Activated CD4-positive, alpha-beta memory T cell treated with anti-CD3 and anti-CD28 coated beads, Interleukin-2, amount 10 ng/mL, durations not matched to agents 7 days and 5 days (primary cell): Measurements from ENCODE around the gene HIPK2. TPM values are rescaled to one million over a fixed set of nuclear protein-coding genes. Genes with fewer than 3 reads are reported as not detected.

Experiments
- CTCF ChIA-PET: fragments of 350-600 bp; sonication (Branson Sonifier 250); formaldehyde crosslinking; loops from one replicate; lab custom pipeline; 2021; ENCODE audit warnings: antibody characterized with exemption, inconsistent platforms; lab: Charles Lee
- POLR2A ChIA-PET: fragments of 350-600 bp; sonication (Branson Sonifier 250); formaldehyde crosslinking; loops from one replicate; lab custom pipeline; 2021; ENCODE audit warnings: antibody characterized with exemption; lab: Charles Lee
- DNase-seq: peaks from one replicate; pipeline ENCODE4 v3.0.0-alpha.2; 2020
- H3K27ac Mint-ChIP-seq: one replicate; pipeline ENCODE4 v1.8.0; 2021; ENCODE audit warnings: mild to moderate bottlenecking, mixed read lengths
- H3K27me3 Mint-ChIP-seq: one replicate; pipeline ENCODE4 v1.8.0; 2021; ENCODE audit warnings: mixed read lengths
- H3K36me3 Mint-ChIP-seq: one replicate; pipeline ENCODE4 v1.8.0; 2021; ENCODE audit warnings: low read depth, mixed read lengths
- H3K4me1 Mint-ChIP-seq: one replicate; pipeline ENCODE4 v1.8.0; 2021; ENCODE audit warnings: mixed read lengths
- H3K4me3 Mint-ChIP-seq: one replicate; pipeline ENCODE4 v1.8.0; 2021; ENCODE audit warnings: mild to moderate bottlenecking, mixed read lengths
- H3K9me3 Mint-ChIP-seq: one replicate; pipeline ENCODE4 v1.8.0; 2021; ENCODE audit warnings: mixed read lengths
- total RNA-seq, 2 experiments: library from RNA; stranded (reverse); gene quantifications; one replicate each; pipeline ENCODE4 v1.2.3, GENCODE V29; 2021

The HIPK2 gene
- total RNA-seq, 2 experiments from 2014 or later, result 24.0 to 25.2 TPM

DNA sequence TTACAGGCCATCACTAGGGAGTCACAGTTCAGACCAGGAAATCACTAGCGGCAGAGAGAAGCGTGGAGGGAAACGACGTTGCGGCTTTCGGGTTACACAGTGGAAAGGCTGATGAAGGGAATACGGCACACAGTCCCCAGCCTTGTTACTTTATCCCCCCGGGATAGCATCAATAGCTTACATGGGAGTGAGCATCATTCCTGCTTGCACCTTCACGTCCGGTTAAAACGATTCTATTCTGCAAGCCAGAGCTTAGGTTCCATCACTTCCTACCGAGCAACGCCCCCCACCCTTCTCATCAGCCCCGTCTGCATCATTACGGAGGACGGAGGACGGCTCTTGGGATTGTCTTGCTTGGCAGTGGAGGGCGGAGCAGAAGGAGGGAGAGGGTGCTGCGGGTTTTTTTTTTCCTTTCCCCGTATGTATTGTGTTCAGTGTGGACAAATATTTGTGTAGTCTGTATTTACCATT, 129.4 kb downstream of the HIPK2 start:
- Mint-ChIP-seq H3K4me3 (peak overlapping the region; percentile 18), H3K36me3 (no peaks in the 10 kb centered on the region), H3K27ac (peak overlapping the region; percentile 63), H3K4me1 (peaks cover 41% of the 10 kb centered on the region), H3K9me3 (no peaks in the 10 kb centered on the region), H3K27me3 (no peaks in the 10 kb centered on the region)
- ChIA-PET POLR2A (interaction anchor here (0.7 to 2.6 kb wide), 3 partner anchors 12 to 129 kb away, joined by 3 to 13 read pairs (median 3); partner anchors contain the start of gene HIPK2), CTCF (interaction anchor here (1.3 to 4.6 kb wide), 8 partner anchors 11 to 355 kb away, joined by 4 to 114 read pairs (median 20); partner anchors contain the start of gene HIPK2)
- no peak for DNase-seq

DNA sequence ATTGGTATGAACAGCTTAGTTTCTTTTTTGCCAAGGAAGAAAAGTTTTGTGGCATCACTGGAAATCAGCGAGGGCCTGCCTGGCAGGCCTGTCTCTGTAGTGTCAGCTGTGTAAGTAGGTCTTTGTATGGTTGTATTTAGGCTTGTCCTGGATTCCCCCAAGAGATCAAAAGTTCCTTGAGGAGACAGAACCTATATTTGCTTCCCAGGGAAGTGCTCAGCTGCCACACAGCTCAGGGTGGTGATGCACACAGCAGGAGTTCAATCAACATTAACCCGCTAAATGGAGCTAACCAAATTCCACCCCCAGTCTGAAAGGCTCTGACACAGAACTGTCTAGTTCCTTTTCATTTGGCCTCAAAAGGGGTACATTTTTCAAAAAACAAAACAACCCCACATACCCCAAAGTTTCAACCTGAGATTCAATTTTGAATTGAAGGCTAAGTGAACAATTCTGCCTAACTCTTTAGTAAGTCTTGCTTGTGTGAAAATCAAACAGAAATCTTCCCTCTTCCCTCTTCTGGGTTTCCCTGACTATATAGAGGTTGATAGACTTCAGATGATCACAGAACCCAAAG, 129.9 kb downstream of the HIPK2 start:
- no peak for DNase-seq
- CTCF ChIA-PET, result interaction anchor here (0.6 to 4.6 kb wide), 15 partner anchors 11 to 656 kb away, joined by 3 to 114 read pairs (median 4); partner anchors contain the start of gene HIPK2
- peaks cover 41% of the 10 kb centered on the region for H3K4me1 Mint-ChIP-seq
- no peaks in the 10 kb centered on the region for H3K9me3 Mint-ChIP-seq
- no peaks in the 10 kb centered on the region for H3K36me3 Mint-ChIP-seq
- POLR2A ChIA-PET, result interaction anchor here (1.0 to 2.6 kb wide), 6 partner anchors 12 to 353 kb away, joined by 3 to 13 read pairs (median 5); partner anchors contain the start of gene HIPK2
- H3K27ac Mint-ChIP-seq, result peak overlapping the region; percentile 63
- H3K27me3 Mint-ChIP-seq, result no peaks in the 10 kb centered on the region
- H3K4me3 Mint-ChIP-seq, result peak overlapping the region; percentile 18

DNA sequence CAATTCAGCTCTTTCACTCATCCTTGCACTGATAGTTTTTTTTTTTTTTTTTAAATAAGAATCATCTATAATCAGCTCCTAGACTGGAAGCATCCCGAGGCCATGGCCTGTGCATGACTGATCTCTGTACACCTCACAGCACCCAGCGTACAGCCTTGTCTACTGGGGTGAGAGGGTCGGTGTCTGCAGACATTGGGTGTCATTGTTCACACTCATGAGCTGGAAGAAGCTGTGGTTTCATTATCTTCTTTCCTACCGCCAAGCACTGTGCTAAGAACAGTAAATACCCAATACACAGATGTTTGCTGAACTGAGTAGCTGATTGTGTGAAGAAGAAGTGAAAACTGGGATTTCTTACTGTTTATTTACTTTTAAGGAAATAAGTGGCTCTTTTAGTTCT, 130.7 kb downstream of the HIPK2 start:
- no peaks in the 10 kb centered on the region for H3K27me3 Mint-ChIP-seq
- CTCF ChIA-PET, result interaction anchor here (0.6 to 4.6 kb wide), 25 partner anchors 10 to 657 kb away, joined by 3 to 114 read pairs (median 5); partner anchors contain the start of gene HIPK2
- H3K4me1 Mint-ChIP-seq, result peaks cover 42% of the 10 kb centered on the region
- H3K4me3 Mint-ChIP-seq, result no peak overlapping the region
- DNase-seq, result peak; percentile 26
- no peak overlapping the region for H3K27ac Mint-ChIP-seq
- H3K9me3 Mint-ChIP-seq, result no peaks in the 10 kb centered on the region
- H3K36me3 Mint-ChIP-seq, result no peaks in the 10 kb centered on the region
- POLR2A ChIA-PET, result interaction anchor here (0.8 to 2.6 kb wide), 10 partner anchors 34 to 416 kb away, joined by 3 to 13 read pairs (median 4); partner anchors contain the start of genes HIPK2 and PARP12

DNA sequence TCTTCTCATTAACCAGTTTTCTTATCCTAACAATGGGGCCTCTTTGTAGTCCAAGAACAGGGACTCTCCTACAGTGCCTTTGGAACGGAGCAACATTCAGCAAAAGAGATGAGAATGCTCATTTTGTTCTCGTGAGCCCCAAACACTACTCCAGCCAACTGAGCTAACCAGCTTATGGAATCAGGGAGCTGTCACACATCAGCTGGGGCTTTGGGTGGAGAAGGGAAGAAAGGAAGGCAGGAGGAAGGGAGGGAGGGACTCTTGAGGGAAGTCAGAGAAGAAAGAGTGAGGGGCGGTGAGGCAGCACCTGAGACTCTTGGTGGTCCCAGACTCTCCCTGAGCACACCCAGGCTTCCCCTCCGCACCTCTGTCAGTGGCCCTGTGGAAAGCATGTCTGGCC, 131.2 kb downstream of the HIPK2 start:
- Mint-ChIP-seq H3K4me3 (no peak overlapping the region), H3K4me1 (peaks cover 43% of the 10 kb centered on the region), H3K9me3 (no peaks in the 10 kb centered on the region), H3K27me3 (no peaks in the 10 kb centered on the region), H3K36me3 (no peaks in the 10 kb centered on the region), H3K27ac (no peak overlapping the region)
- ChIA-PET CTCF (interaction anchor here (0.6 to 4.6 kb wide), 36 partner anchors 8 to 657 kb away, joined by 3 to 114 read pairs (median 5); partner anchors contain the start of gene HIPK2), POLR2A (interaction anchor here (0.8 to 2.6 kb wide), 12 partner anchors 11 to 416 kb away, joined by 3 to 13 read pairs (median 4); partner anchors contain the start of genes HIPK2 and PARP12)
- DNase-seq, result no peak

DNA sequence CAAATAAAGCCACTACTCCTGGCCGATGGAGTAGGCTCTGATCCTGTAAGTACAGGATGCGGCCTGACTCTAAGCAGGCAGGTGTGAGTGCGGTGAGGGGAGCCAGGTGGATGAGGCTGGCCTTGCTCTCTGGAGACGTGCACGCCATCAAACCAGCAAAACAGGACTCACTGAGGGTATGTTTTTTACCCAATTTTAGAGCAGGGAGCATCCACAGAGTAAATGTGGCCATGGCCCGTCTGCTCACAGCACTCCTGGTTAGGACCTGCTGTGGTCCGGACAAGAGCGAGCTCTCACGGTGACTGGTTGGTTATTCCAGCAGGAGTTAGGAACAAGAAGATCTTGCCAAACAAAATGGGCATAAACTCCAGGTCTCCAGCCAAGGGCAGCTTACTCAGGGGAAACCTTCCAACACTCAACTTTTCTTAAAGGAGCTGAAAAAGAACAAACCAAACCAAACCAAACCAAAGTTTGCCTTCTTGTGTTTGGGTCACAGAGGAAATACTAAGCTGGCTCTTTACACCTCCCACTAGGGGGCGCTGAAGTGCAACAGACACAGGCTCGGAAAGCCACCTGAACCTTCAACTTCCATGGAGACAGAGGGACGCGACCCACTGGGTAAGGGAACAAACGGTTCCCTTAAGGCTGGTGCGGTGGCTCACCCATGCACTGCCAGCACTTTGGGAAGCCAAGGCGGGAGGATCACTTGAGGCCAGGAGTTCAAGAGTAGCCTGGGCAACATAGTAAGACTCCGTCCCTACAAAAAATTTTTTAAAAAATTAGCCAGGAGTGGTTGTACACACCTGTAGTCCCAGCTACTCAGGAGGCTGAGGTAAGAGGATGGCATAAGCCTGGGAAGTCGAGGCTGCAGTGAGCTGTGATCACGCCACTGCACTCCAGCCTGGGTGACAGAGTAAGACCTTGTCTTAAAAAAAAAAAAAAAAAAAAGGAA, 131.9 kb downstream of the HIPK2 start:
- H3K9me3 Mint-ChIP-seq, result no peaks in the 10 kb centered on the region
- H3K27ac Mint-ChIP-seq, result no peak overlapping the region
- DNase-seq, result peak; percentile 85
- H3K4me1 Mint-ChIP-seq, result peaks cover 43% of the 10 kb centered on the region
- CTCF ChIA-PET, result interaction anchor here (0.6 to 4.6 kb wide), 45 partner anchors 9 to 1152 kb away, joined by 3 to 114 read pairs (median 4); partner anchors contain the start of gene HIPK2
- no peaks in the 10 kb centered on the region for H3K36me3 Mint-ChIP-seq
- H3K27me3 Mint-ChIP-seq, result no peaks in the 10 kb centered on the region
- H3K4me3 Mint-ChIP-seq, result no peak overlapping the region
- POLR2A ChIA-PET, result interaction anchor here (0.9 to 1.8 kb wide), 7 partner anchors 10 to 358 kb away, joined by 3 to 5 read pairs (median 3); no protein-coding TSS in a partner anchor

DNA sequence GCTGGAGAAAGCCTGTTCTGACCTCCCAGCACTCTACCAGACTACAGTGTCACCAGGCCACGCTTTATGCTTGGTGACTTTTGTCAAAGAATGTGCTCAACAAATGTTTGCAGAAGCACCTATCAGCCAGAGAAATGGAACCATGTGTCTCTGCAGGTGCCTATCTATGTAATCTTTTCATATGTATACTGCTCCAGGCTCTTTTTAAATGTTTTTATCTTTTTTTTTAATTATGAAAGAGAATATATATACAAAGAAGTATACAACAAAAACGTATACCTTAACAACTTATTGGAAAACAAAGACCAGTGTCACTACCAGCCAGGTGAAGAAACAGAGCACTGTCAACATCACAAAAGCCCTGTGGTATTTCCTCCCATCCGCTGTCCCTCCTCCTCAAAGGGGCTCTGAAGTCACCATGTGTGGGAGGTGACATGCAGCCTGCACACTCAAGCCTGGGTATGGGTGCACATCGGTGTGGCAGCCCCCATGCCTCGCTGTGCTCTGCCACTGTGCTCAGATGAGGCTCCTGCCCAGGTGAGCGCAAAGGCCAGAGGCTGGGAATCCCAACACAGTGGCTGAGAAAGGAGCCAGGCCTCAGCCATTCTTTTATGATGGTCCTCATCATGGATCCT, 133.7 kb downstream of the HIPK2 start:
- H3K9me3 Mint-ChIP-seq, result no peaks in the 10 kb centered on the region
- no peak for DNase-seq

DNA sequence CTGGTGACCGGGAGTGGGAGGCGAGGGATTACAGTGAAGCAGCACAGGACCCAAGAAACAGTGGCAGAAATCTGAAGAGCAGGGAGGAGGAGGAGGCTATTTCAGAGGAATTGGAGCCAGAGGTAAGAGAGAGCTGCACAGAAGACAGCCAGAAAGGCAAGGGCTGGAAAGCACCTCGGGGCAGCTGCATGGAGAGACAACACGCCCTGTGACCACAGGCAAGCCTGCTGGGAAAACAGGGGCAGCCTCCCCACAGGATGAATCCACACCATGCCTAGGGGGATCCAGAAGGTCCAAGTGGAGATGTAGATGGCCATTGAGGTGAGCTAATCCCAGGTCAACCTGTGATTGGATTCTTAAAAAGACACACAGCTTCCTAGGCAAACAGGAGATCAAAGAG, 135.5 kb downstream of the HIPK2 start:
- DNase-seq, result no peak
- Mint-ChIP-seq H3K4me1 (peaks cover 20% of the 10 kb centered on the region), H3K36me3 (no peaks in the 10 kb centered on the region), H3K27me3 (no peaks in the 10 kb centered on the region), H3K4me3 (no peak overlapping the region), H3K9me3 (no peaks in the 10 kb centered on the region), H3K27ac (no peak overlapping the region)
- ChIA-PET CTCF (interaction anchor here (0.8 to 4.2 kb wide), 4 partner anchors 9 to 173 kb away, joined by 3 to 14 read pairs (median 3); no protein-coding TSS in a partner anchor), POLR2A (no interaction called here)

More for the DNA sequence above, 133.7 kb downstream of the HIPK2 start:
- Mint-ChIP-seq H3K4me3 (no peak overlapping the region), H3K27me3 (no peaks in the 10 kb centered on the region), H3K36me3 (no peaks in the 10 kb centered on the region), H3K4me1 (peaks cover 36% of the 10 kb centered on the region), H3K27ac (no peak overlapping the region)
- ChIA-PET CTCF (interaction anchor here (0.9 to 4.6 kb wide), 6 partner anchors 11 to 359 kb away, joined by 3 to 114 read pairs (median 25); partner anchors contain the start of gene HIPK2), POLR2A (no interaction called here)

DNA sequence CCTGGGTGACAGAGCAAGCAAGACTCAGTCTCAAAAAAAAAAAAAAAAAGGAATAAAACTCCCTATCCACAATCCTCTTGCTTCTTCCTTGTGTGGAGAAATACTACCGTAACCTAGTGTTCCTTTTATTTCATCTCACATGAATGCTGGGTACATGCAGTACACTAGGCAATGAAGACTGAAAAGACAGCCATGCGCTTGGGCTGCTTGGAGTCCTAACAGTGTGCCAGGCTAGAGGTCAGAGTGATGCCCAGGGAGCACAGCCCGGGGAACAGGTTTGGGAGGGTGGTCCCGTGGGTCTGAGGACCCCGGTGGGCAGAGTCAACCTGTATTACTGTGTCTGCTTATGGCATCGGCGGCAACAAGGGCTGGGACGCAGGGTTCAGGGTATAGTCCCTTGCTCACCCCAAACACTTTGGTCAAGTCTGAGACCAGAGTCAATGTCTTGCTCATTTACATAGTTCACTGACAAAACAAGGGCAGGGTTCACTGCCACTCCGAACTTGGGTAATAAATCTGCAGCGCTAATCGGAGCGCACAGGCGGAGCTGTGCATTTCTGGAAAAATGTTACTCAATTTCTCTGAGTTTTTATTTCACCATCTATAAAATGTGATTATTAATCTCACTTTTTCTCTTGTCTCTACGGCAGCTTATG, 136.3 kb downstream of the HIPK2 start:
- DNase-seq, result no peak
- Mint-ChIP-seq H3K36me3 (no peaks in the 10 kb centered on the region), H3K9me3 (no peaks in the 10 kb centered on the region), H3K4me1 (peaks cover 20% of the 10 kb centered on the region), H3K27ac (no peak overlapping the region), H3K4me3 (no peak overlapping the region), H3K27me3 (no peaks in the 10 kb centered on the region)
- ChIA-PET POLR2A (no interaction called here), CTCF (interaction anchor here (1.0 to 4.2 kb wide), 2 partner anchors 23 to 173 kb away, joined by 3 to 14 read pairs; no protein-coding TSS in a partner anchor)

DNA sequence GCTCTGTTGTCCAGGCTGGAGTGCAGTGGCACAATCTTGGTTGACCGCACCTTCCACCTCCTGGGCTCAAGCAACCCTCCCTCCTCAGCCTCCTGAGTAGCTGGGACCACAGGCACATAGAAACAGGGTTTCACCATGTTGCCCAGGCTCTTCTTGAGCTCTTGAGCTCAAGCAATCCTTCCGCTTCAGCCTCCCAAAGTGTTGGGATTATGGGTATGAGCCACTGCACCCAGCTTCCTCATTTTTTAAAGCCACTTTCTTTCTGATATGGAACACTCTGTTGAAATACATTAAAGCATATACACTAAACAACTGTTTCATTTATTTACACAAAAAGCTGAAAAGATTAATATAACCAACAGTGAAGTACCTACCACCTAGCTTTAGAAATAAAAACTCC, 137.1 kb downstream of the HIPK2 start:
- Mint-ChIP-seq H3K36me3 (peaks cover 2% of the 10 kb centered on the region), H3K9me3 (no peaks in the 10 kb centered on the region), H3K27ac (no peak overlapping the region), H3K4me3 (no peak overlapping the region), H3K27me3 (no peaks in the 10 kb centered on the region), H3K4me1 (peaks cover 22% of the 10 kb centered on the region)
- DNase-seq, result no peak
- ChIA-PET POLR2A (interaction anchor here (0.9 kb wide), 1 partner anchor 191 kb away, joined by 3 read pairs; no protein-coding TSS in a partner anchor), CTCF (interaction anchor here (4.2 kb wide), 1 partner anchor 22 kb away, joined by 14 read pairs; no protein-coding TSS in a partner anchor)

DNA sequence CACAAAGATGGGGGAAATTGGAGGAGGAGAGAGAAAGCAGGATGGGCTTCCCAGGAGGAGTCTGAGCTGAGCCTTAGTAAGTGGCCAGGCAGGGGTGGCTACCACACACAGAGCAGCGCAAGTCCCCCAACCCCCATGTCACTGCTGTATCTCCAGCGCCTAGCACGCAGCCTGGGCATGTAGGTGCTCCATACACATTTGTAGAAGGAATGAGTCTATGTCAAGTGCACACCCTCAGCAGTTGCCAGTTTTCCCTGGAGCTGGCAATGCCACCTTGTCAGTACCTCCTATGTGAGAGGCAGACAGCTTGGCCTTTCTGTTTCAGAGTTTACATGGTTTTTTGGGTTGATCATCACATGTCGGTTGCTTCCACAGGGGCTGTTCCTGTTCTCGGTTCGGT, 138.2 kb downstream of the HIPK2 start:
- H3K4me3 Mint-ChIP-seq, result no peak overlapping the region
- H3K27me3 Mint-ChIP-seq, result no peaks in the 10 kb centered on the region
- H3K36me3 Mint-ChIP-seq, result peaks cover 2% of the 10 kb centered on the region
- H3K4me1 Mint-ChIP-seq, result peaks cover 28% of the 10 kb centered on the region
- no peaks in the 10 kb centered on the region for H3K9me3 Mint-ChIP-seq
- POLR2A ChIA-PET, result no interaction called here
- no peak for DNase-seq
- CTCF ChIA-PET, result interaction anchor here (1.0 to 4.2 kb wide), 2 partner anchors 21 to 363 kb away, joined by 3 to 14 read pairs; no protein-coding TSS in a partner anchor
- no peak overlapping the region for H3K27ac Mint-ChIP-seq
